GM23338 (cell line): Measurements from ENCODE around the gene DUS3L. TPM values are rescaled to one million over a fixed set of nuclear protein-coding genes. Genes with fewer than 3 reads are reported as not detected.

Experiments used
- ATAC-seq: fragments of 200-7000 bp; cut with Tn5 transposase; 3 replicates; pipeline ENCODE4 v1.9.1; 2020
- DNase-seq: peaks from one replicate; pipeline ENCODE4 v3.0.0-alpha.2; 2015; ENCODE audit warnings: low spot score
- H2AFZ ChIP-seq: fragments of 200-600 bp; sonication (generic); 2 replicates; pipeline ENCODE4 v1.8.0; 2016; ENCODE audit warnings: antibody characterized with exemption, mild to moderate bottlenecking, moderate library complexity
- H3F3A ChIP-seq: fragments of 200-600 bp; sonication (generic); replicated peaks from 2 replicates; pipeline ENCODE4 v1.8.0; 2017; ENCODE audit warnings: antibody characterized with exemption, mixed run types, low read depth
- H3K27ac ChIP-seq: fragments of 200-600 bp; sonication (generic); 2 replicates; pipeline ENCODE4 v1.6.1; 2016; ENCODE audit warnings: low read depth
- H3K27me3 ChIP-seq: fragments of 200-600 bp; sonication (generic); 2 replicates; pipeline ENCODE4 v1.8.0; 2016; ENCODE audit warnings: mild to moderate bottlenecking, mixed run types, moderate library complexity; ENCODE audit not compliant: insufficient read depth
- H3K36me3 ChIP-seq: fragments of 200-600 bp; sonication (generic); 2 replicates; pipeline ENCODE4 v1.8.0; 2016; ENCODE audit warnings: mild to moderate bottlenecking; ENCODE audit not compliant: insufficient read depth
- H3K4me1 ChIP-seq: fragments of 200-600 bp; sonication (generic); 2 replicates; pipeline ENCODE4 v1.8.0; 2016; ENCODE audit warnings: mild to moderate bottlenecking, moderate library complexity; ENCODE audit not compliant: insufficient read depth
- H3K4me2 ChIP-seq: fragments of 200-600 bp; sonication (generic); 2 replicates; pipeline ENCODE4 v1.7.1; 2017; ENCODE audit warnings: mixed run types
- H3K4me3 ChIP-seq: fragments of 200-600 bp; sonication (generic); 2 replicates; pipeline ENCODE4 v1.6.1; 2016; ENCODE audit warnings: mixed run types
- H3K79me2 ChIP-seq: fragments of 200-600 bp; sonication (generic); replicated peaks from 2 replicates; pipeline ENCODE4 v1.8.0; 2017; ENCODE audit warnings: mild to moderate bottlenecking; ENCODE audit not compliant: insufficient read depth
- H3K9me2 ChIP-seq: fragments of 200-600 bp; sonication (generic); 2 replicates; pipeline ENCODE4 v1.8.0; 2017; ENCODE audit not compliant: insufficient read depth
- H4K20me1 ChIP-seq: fragments of 200-600 bp; sonication (generic); replicated peaks from 2 replicates; pipeline ENCODE4 v1.8.0; 2017; ENCODE audit warnings: mild to moderate bottlenecking; ENCODE audit not compliant: insufficient read depth
- H3K27ac Mint-ChIP-seq: 2 replicates; pipeline ENCODE4 v1.8.0; 2020; ENCODE audit warnings: inconsistent platforms, mild to moderate bottlenecking, moderate library complexity, mixed read lengths
- H3K27me3 Mint-ChIP-seq: 3 replicates; pipeline ENCODE4 v1.8.0; 2022; ENCODE audit warnings: low read depth, mild to moderate bottlenecking, moderate library complexity, mixed read lengths, inconsistent platforms; ENCODE audit not compliant: insufficient read depth, poor library complexity
- H3K36me3 Mint-ChIP-seq: 3 replicates; pipeline ENCODE4 v1.8.0; 2021; ENCODE audit warnings: low read depth, mild to moderate bottlenecking, inconsistent platforms, moderate library complexity, mixed read lengths
- H3K4me1 Mint-ChIP-seq: 3 replicates; pipeline ENCODE4 v1.8.0; 2020; ENCODE audit warnings: mild to moderate bottlenecking, inconsistent platforms, mixed read lengths
- H3K4me3 Mint-ChIP-seq: 3 replicates; pipeline ENCODE4 v1.8.0; 2021; ENCODE audit warnings: moderate library complexity, mild to moderate bottlenecking, inconsistent platforms, mixed read lengths
- H3K9me3 Mint-ChIP-seq: 3 replicates; pipeline ENCODE4 v1.8.0; 2020; ENCODE audit warnings: moderate library complexity, mild to moderate bottlenecking, inconsistent platforms, mixed read lengths
- CREB1 ChIP-seq: fragments of 250-450 bp; sonication (Bioruptor Pico); IDR thresholded peaks from 2 replicates; pipeline ENCODE4 v1.5.0; 2020; ENCODE audit warnings: low read depth, mild to moderate bottlenecking, moderate library complexity
- CTCF ChIP-seq, 2 experiments: fragments of 200-600 bp in 1 of 2; sonication (generic) in 1 of 2; conservative IDR thresholded peaks; 2 replicates each; pipeline versions ENCODE4 v1.5.1 to v1.6.1; 2016 to 2017; ENCODE audit warnings: antibody characterized with exemption in 2 of 2, low read depth in 2 of 2, mild to moderate bottlenecking in 2 of 2, moderate library complexity in 1 of 2
- ETS1 ChIP-seq: IDR thresholded peaks from 2 replicates; pipeline ENCODE4 v1.6.1; 2016; ENCODE audit warnings: antibody characterized with exemption
- EZH2 ChIP-seq: fragments of 200-600 bp; sonication (generic); IDR thresholded peaks from one replicate; pipeline ENCODE4 v1.8.0; 2017; ENCODE audit warnings: antibody characterized with exemption, mild to moderate bottlenecking, low read depth; ENCODE audit not compliant: unreplicated experiment
- EZH2phosphoT487 ChIP-seq: fragments of 200-600 bp; sonication (generic); IDR thresholded peaks from one replicate; pipeline ENCODE4 v1.8.1; 2018; ENCODE audit warnings: antibody characterized with exemption; ENCODE audit not compliant: unreplicated experiment
- JUNB ChIP-seq: IDR thresholded peaks from one replicate; pipeline ENCODE4 v1.6.1; 2016; ENCODE audit warnings: antibody characterized with exemption; ENCODE audit not compliant: unreplicated experiment
- NANOG ChIP-seq: IDR thresholded peaks from 2 replicates; pipeline ENCODE4 v1.6.1; 2016; ENCODE audit warnings: antibody characterized with exemption, borderline replicate concordance
- REST ChIP-seq: IDR thresholded peaks from one replicate; pipeline ENCODE4 v1.6.1; 2018; ENCODE audit warnings: antibody characterized with exemption; ENCODE audit not compliant: unreplicated experiment
- STAT1 ChIP-seq: IDR thresholded peaks from one replicate; pipeline ENCODE4 v1.6.1; 2016; ENCODE audit warnings: antibody characterized with exemption; ENCODE audit not compliant: unreplicated experiment
- ZNF114 ChIP-seq: fragments of 250-450 bp; sonication (Bioruptor Pico); IDR thresholded peaks from 2 replicates; pipeline ENCODE4 v1.5.0; 2020; ENCODE audit warnings: mild to moderate bottlenecking, moderate library complexity
- ZNF462 ChIP-seq: fragments of 250-450 bp; sonication (Bioruptor Pico); IDR thresholded peaks from 2 replicates; pipeline ENCODE4 v1.5.0; 2020; ENCODE audit warnings: mild to moderate bottlenecking, moderate library complexity
- polyA plus RNA-seq: library from polyadenylated mRNA; unstranded; fragments of >200 nt; fragmentation: Nextera tagmentation; extraction: Ambion mirVana; gene quantifications from 2 replicates; pipeline ENCODE4 v1.2.1, GENCODE V29; 2016
- total RNA-seq: library from RNA; depleted of rRNA; stranded (reverse); fragments of >200 nt; shearing (Covaris generic); gene quantifications from 2 replicates; pipeline ENCODE4 v1.2.3, GENCODE V29; 2014

DUS3L gene
- total and polyA plus RNA-seq, 2 experiments from 2014 or later: 26.2 to 53.0 TPM

- H3K79me2 ChIP-seq: no peaks in the 10 kb centered on the region
- H4K20me1 ChIP-seq: no peaks in the 10 kb centered on the region
- H3K4me1 Mint-ChIP-seq: no peaks in the 10 kb centered on the region
- H3K4me2 ChIP-seq: no peak overlapping the region
- ATAC-seq: no peak
- no peak overlapping the region for H3K4me3 Mint-ChIP-seq
- H3K9me3 Mint-ChIP-seq: no peaks in the 10 kb centered on the region
- H3K27me3 ChIP-seq: no peaks in the 10 kb centered on the region
- H3K36me3 Mint-ChIP-seq: no peaks in the 10 kb centered on the region
- TF ChIP-seq ZNF462 (no peak), ZNF114 (CRISPR knock-in tag) (no peak), CTCF (conservative IDR thresholded peaks at IDR 0.05; ENCODE audit: low read depth in 2 of 2) (no peak), NANOG (no peak), EZH2phosphoT487 (no peak), EZH2 (no peak), ETS1 (no peak), REST (no peak), CREB1 (CRISPR knock-in tag) (no peak), JUNB (no peak), STAT1 (no peak)
- no peaks in the 10 kb centered on the region for H3K4me1 ChIP-seq
- no peak overlapping the region for H2AFZ ChIP-seq
- peaks cover 8% of the 10 kb centered on the region for H3K27me3 Mint-ChIP-seq
- no peaks in the 10 kb centered on the region for H3F3A ChIP-seq
- H3K27ac ChIP-seq: no peak overlapping the region
- DNase-seq: no peak
- no peaks in the 10 kb centered on the region for H3K36me3 ChIP-seq
- no peak overlapping the region for H3K27ac Mint-ChIP-seq
- no peaks in the 10 kb centered on the region for H3K9me2 ChIP-seq
- H3K4me3 ChIP-seq: no peak overlapping the region
Observed at GRCh38 chr19:5838353-5839064, 47.5 kb upstream of the DUS3L start.
